Suprapubic skin (tissue), 4 donors: ENCODE data around the gene PDCD4. TPM values are rescaled to one million over a fixed set of nuclear protein-coding genes. Genes with fewer than 3 reads are reported as not detected.
A peak's percentile ranks its signal among the peaks of the same experiment; 100 is the strongest.

ENCODE experiments used
- DNase-seq, 2 donors: peaks; one replicate each; pipeline ENCODE4 v3.0.0-alpha.2; 2019; ENCODE audit warnings: low spot score in 2 of 2
- H3K27ac ChIP-seq: fragments of 200-600 bp; sonication (generic); one replicate; pipeline ENCODE4 v1.5.1; 2019
- H3K27me3 ChIP-seq: fragments of 200-600 bp; sonication (generic); one replicate; pipeline ENCODE4 v1.5.1; 2019
- H3K36me3 ChIP-seq: fragments of 200-600 bp; sonication (generic); one replicate; pipeline ENCODE4 v1.5.1; 2019
- H3K4me1 ChIP-seq: fragments of 200-600 bp; sonication (generic); one replicate; pipeline ENCODE4 v1.5.1; 2019
- H3K4me3 ChIP-seq: fragments of 200-600 bp; sonication (generic); one replicate; pipeline ENCODE4 v1.5.1; 2019; ENCODE audit warnings: mild to moderate bottlenecking
- H3K9me3 ChIP-seq: fragments of 200-600 bp; sonication (generic); one replicate; pipeline ENCODE4 v1.5.1; 2019
- EP300 ChIP-seq: sonication (generic); formaldehyde crosslinking; IDR thresholded peaks from one replicate; pipeline ENCODE4 v1.6.1; 2017; ENCODE audit warnings: antibody characterized with exemption
- POLR2A ChIP-seq, 2 donors: fragments of 450-650 bp; IDR thresholded peaks; one replicate each; pipeline ENCODE4 v1.6.1; 2017; ENCODE audit warnings: antibody characterized with exemption in 2 of 2, mild to moderate bottlenecking in 2 of 2, moderate library complexity in 2 of 2
- POLR2AphosphoS5 ChIP-seq, 3 donors: sonication (generic); formaldehyde crosslinking; IDR thresholded peaks; one replicate each; pipeline ENCODE4 v1.6.1; 2017; ENCODE audit warnings: antibody characterized with exemption in 3 of 3
- WGBS: methylation state at CpG from one replicate; pipeline ENCODE4 v1.1.5; 2018; 5-methylcytosine and 5-hydroxymethylcytosine counted together
- total RNA-seq, 4 donors: library from RNA; depleted of rRNA; stranded (reverse); fragments of >200 nt; gene quantifications; one replicate each; pipeline ENCODE4 v1.1.0, GENCODE V29; 2016
- TF ChIP-seq, protein P1 (sequence below), 2 donors: fragments of 200-600 bp in 1 of 2; fragments of 450-650 bp in 1 of 2; sonication (generic) in 1 of 2; IDR thresholded peaks; one replicate each; pipeline ENCODE4 v1.5.1; 2016 to 2019; ENCODE audit warnings: antibody characterized with exemption in 2 of 2, mild to moderate bottlenecking in 1 of 2, moderate library complexity in 1 of 2

The PDCD4 gene
- total RNA-seq = 100 to 1,000 TPM; 243 to 594 (median 293) TPM

GRCh38 chr10:110871298-110872084 lies at the start of gene PDCD4:
PDCD4 (plus strand) TSS chr10:110871928; CDS start chr10:110876028, 4,100 bp downstream.
- H3K9me3 ChIP-seq = no peaks in the 10 kb centered on the region
- H3K36me3 ChIP-seq = no peaks in the 10 kb centered on the region
- WGBS = under 1% methylated on average over 38 of the region's 47 CpGs
- peaks cover 57% of the 10 kb centered on the region for H3K4me1 ChIP-seq
- peak; percentile 100 for DNase-seq
- no peaks in the 10 kb centered on the region for H3K27me3 ChIP-seq
- H3K4me3 ChIP-seq = peak within 1 kb of the TSS; percentile 87
- H3K27ac ChIP-seq = peak within 1 kb of the TSS; percentile 98
- TF ChIP-seq POLR2AphosphoS5 (IDR thresholded peaks at IDR 0.05) (peak; percentile 42 to 90 (median 80)), POLR2A (IDR thresholded peaks at IDR 0.05) (peak; percentile 96 to 97), EP300 (no peak)
- TF ChIP-seq, protein P1, sequence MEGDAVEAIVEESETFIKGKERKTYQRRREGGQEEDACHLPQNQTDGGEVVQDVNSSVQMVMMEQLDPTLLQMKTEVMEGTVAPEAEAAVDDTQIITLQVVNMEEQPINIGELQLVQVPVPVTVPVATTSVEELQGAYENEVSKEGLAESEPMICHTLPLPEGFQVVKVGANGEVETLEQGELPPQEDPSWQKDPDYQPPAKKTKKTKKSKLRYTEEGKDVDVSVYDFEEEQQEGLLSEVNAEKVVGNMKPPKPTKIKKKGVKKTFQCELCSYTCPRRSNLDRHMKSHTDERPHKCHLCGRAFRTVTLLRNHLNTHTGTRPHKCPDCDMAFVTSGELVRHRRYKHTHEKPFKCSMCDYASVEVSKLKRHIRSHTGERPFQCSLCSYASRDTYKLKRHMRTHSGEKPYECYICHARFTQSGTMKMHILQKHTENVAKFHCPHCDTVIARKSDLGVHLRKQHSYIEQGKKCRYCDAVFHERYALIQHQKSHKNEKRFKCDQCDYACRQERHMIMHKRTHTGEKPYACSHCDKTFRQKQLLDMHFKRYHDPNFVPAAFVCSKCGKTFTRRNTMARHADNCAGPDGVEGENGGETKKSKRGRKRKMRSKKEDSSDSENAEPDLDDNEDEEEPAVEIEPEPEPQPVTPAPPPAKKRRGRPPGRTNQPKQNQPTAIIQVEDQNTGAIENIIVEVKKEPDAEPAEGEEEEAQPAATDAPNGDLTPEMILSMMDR (IDR thresholded peaks at IDR 0.05) = no peak

DNA sequence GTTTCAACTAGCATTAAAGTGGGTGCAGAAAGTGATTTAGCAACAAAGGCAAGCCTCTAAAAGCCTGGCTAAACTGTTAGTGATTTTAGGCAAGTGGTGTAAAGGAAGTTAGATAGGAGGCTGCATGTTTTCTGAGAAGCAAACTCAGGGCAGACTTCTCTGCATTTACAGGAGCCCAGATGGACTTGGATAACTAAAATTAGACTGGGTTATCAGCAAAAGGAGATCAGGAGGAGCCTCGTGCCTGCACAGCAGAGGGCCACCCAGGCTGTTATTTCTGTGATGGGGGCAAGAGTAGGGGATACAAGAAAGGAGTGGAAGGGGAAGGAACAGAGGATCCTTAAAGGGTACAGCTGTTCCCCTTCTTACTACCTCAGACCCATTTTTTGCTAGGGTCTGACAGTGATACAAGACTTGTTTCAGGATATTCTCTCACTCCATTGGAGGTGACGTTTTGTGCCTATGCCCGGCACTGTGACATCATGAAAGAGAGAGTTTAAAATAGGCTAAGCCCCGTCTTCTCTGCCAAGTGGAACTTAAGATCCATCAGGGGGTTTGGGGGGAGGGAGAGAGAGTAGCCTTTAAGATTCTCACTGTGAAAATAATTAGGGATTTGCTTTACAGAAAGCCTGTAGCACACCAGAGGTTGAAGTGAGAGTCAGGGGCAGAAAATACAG lies 49.6 kb upstream of the PDCD4 start:
- Histone ChIP-seq H3K4me1 (peaks cover 69% of the 10 kb centered on the region), H3K27ac (peak overlapping the region; percentile 70), H3K9me3 (no peaks in the 10 kb centered on the region), H3K4me3 (no peak overlapping the region), H3K27me3 (no peaks in the 10 kb centered on the region), H3K36me3 (no peaks in the 10 kb centered on the region)
- no peak for DNase-seq
- 48% methylated on average over 4 of the region's 4 CpGs for WGBS
- TF ChIP-seq POLR2AphosphoS5 (IDR thresholded peaks at IDR 0.05) (no peak), POLR2A (IDR thresholded peaks at IDR 0.05) (no peak), EP300 (no peak)
- TF ChIP-seq, protein P1 (IDR thresholded peaks at IDR 0.05) = no peak

GRCh38 chr10:110822712-110823311 lies 48.9 kb upstream of the PDCD4 start:
- H3K9me3 ChIP-seq = no peaks in the 10 kb centered on the region
- 55% methylated on average over 8 of the region's 8 CpGs for WGBS
- H3K27me3 ChIP-seq = no peaks in the 10 kb centered on the region
- peak overlapping the region; percentile 70 for H3K27ac ChIP-seq
- peaks cover 66% of the 10 kb centered on the region for H3K4me1 ChIP-seq
- TF ChIP-seq POLR2A (IDR thresholded peaks at IDR 0.05) (no peak), EP300 (no peak), POLR2AphosphoS5 (IDR thresholded peaks at IDR 0.05) (no peak)
- TF ChIP-seq, protein P1 (IDR thresholded peaks at IDR 0.05) = no peak
- no peaks in the 10 kb centered on the region for H3K36me3 ChIP-seq
- no peak overlapping the region for H3K4me3 ChIP-seq
- no peak for DNase-seq

GRCh38 chr10:110824152-110824441 lies 47.6 kb upstream of the PDCD4 start:
- H3K4me1 ChIP-seq = peaks cover 60% of the 10 kb centered on the region
- H3K36me3 ChIP-seq = no peaks in the 10 kb centered on the region
- no peaks in the 10 kb centered on the region for H3K9me3 ChIP-seq
- H3K4me3 ChIP-seq = no peak overlapping the region
- no peak for DNase-seq
- WGBS = 76% methylated on average over 1 of the region's 1 CpG
- H3K27me3 ChIP-seq = no peaks in the 10 kb centered on the region
- no peak overlapping the region for H3K27ac ChIP-seq
- TF ChIP-seq, protein P1 (IDR thresholded peaks at IDR 0.05) = no peak
- TF ChIP-seq POLR2AphosphoS5 (IDR thresholded peaks at IDR 0.05) = no peak
- TF ChIP-seq EP300 = no peak
- no peak for TF ChIP-seq POLR2A (IDR thresholded peaks at IDR 0.05)

DNA sequence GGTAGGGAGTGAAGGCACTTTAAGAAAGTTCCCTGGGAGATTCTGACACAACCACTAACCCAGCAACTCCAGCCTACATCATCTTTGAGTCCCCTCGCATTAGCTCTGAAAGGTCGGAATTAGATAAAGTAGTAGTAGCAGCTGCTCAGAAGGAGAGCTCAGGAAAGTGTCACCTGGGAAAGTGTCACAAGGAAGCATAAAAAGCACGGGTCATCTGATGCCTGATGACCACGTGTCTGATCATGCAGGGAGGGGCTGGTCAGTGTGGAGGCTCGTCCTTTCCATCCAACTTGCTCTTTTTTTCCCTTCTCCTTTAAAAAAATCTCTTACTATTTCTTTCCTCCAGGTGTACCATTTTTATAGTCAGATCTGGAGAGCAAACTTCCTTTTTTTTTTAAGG lies 47.1 kb upstream of the PDCD4 start:
- H3K27ac ChIP-seq = no peak overlapping the region
- TF ChIP-seq EP300 = no peak
- TF ChIP-seq POLR2AphosphoS5 (IDR thresholded peaks at IDR 0.05) = no peak
- TF ChIP-seq, protein P1 (IDR thresholded peaks at IDR 0.05) = no peak
- no peak for TF ChIP-seq POLR2A (IDR thresholded peaks at IDR 0.05)
- no peaks in the 10 kb centered on the region for H3K9me3 ChIP-seq
- H3K36me3 ChIP-seq = no peaks in the 10 kb centered on the region
- no peaks in the 10 kb centered on the region for H3K27me3 ChIP-seq
- H3K4me1 ChIP-seq = peaks cover 55% of the 10 kb centered on the region
- WGBS = 90% methylated on average over 5 of the region's 5 CpGs
- DNase-seq = no peak
- no peak overlapping the region for H3K4me3 ChIP-seq
